H7 (cell line): ENCODE measurements around the gene ACOT13. TPM values are rescaled to one million over a fixed set of nuclear protein-coding genes. Genes with fewer than 3 reads are reported as not detected.
"Not testable (repeated sequence)": the region's sequence is repeated elsewhere in the genome, so short reads cannot be mapped to it uniquely, and the experiment has no call there.

ENCODE experiments used
- DNase-seq: peaks from one replicate; pipeline ENCODE4 v3.0.0; 2012
- H3K27me3 ChIP-seq: 2 replicates; pipeline ENCODE4 v1.6.0; 2011; ENCODE audit warnings: mild to moderate bottlenecking, low read length; ENCODE audit not compliant: control insufficient read depth, insufficient read depth
- H3K36me3 ChIP-seq: replicated peaks from 2 replicates; pipeline ENCODE4 v1.5.1; 2011; ENCODE audit warnings: low read length; ENCODE audit not compliant: control insufficient read depth, insufficient read depth
- H3K4me3 ChIP-seq: 2 replicates; pipeline ENCODE4 v1.5.1; 2011; ENCODE audit warnings: low read depth, mild to moderate bottlenecking, control low read depth, low read length, moderate library complexity; ENCODE audit not compliant: insufficient read depth
- total RNA-seq: library from RNA; depleted of rRNA; stranded (reverse); fragments of >200 nt; shearing (Covaris generic); gene quantifications from 2 replicates; pipeline ENCODE4 v1.2.3, GENCODE V29; 2014; rRNA removed

ACOT13 gene
- 6.7 and 12.4 TPM in 2 replicates for total RNA-seq

GRCh38 chr6:24666641-24667377 is at the start of gene ACOT13, which contains the start of gene TDP2:
Gene ACOT13, plus strand, starts transcription at chr6:24667077. Its CDS starts 187 bp downstream, at chr6:24667264.
Gene TDP2, minus strand, starts transcription at chr6:24666899. Its CDS starts 37 bp downstream, at chr6:24666862.
- Histone ChIP-seq H3K27me3 (no peaks in the 10 kb centered on the region), H3K36me3 (peaks cover 4% of the 10 kb centered on the region), H3K4me3 (peak within 1 kb of the TSS; percentile 99)
- peak; percentile 95 for DNase-seq

DNA sequence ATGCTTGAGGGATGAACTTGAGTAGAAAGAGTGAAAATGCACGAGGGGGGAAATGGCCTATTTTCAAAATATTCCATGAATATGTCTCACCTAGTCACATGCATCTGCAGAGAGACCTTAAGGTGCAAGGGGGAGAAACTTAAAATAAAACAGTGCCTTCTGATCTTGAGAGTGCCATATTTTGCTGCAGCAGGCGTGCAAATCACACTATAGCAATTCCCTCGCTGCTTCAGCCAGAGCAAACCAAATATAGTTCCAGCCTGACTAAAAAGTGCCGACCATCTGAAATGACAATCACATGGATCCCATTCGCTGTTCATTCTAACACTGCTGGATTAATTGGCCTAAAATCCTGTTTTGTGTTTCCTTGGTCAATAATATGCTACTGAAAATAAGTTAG is 47.2 kb upstream of the ACOT13 start:
- DNase-seq: no peak
- H3K27me3 ChIP-seq: no peaks in the 10 kb centered on the region
- no peak overlapping the region for H3K4me3 ChIP-seq
- no peaks in the 10 kb centered on the region for H3K36me3 ChIP-seq

- no peak for DNase-seq
- no peak overlapping the region for H3K4me3 ChIP-seq
- H3K27me3 ChIP-seq: no peaks in the 10 kb centered on the region
- no peaks in the 10 kb centered on the region for H3K36me3 ChIP-seq
These were observed 46.2 kb upstream of the ACOT13 start for GRCh38 chr6:24620637-24621036.

DNA sequence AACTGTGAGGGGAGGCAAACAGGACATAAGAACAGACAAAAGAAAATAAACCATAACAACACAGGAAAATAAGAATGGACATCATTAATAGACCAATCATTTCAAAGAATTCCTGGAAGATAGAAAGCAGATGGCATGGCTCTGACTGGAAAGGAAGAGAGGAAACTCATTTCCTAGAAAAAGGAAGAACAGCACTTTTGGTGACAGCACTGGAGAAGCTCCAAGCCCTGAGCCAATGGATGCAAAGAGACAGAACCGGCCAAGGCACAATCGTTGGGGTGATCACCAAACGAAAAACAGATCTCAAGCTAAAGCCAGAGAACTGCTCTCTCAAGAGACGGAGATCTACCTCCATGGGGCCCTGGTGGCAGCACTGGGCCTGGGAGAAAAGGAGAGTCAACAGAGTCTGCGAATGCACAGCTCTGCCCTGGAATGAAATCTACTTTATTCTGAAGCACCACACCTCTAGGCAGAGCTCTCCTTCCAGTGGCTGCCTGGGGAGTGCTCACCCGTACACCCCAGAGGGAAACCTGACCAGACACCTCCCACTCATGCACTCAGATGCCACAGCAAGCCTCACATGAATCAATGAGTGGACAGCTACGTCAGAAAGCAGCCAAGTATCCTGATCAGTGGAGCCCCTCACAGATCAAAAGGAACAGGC is 45.1 kb upstream of the ACOT13 start:
- Histone ChIP-seq H3K27me3 (no peaks in the 10 kb centered on the region), H3K4me3 (no peak overlapping the region), H3K36me3 (no peaks in the 10 kb centered on the region)
- no peak for DNase-seq

DNA sequence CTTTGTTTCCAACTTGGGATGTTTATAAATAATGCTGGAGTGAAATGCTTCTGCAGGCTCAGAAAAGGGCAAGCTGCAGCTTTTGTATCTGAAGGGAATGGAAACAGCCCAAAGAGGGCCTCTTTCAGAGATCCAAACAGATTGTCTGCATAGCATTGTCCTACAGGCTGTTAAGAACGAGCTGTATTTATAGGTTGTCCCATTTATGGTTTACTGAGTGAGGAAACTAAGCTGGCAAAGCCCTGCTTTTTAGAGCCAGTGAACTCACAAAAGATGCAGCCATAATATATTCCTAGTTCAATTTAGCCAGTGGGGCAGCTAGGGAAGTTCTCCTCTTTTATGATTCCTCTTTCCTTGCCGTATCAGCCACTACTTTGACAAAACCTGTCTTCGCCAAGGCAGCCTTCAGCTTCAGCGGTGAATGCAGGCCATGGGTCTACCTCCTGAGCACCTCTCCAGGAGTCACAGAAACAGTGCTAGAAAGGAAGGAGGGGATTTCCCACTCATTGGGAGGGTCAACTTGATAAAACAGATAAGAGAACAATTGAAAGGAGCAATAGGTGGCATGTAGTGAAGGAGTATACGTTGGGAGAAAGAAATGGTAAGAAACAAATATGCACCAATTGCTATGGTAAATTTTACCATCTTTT is 35.9 kb upstream of the ACOT13 start:
- DNase-seq: peak; percentile 47
- Histone ChIP-seq H3K36me3 (no peaks in the 10 kb centered on the region), H3K27me3 (no peaks in the 10 kb centered on the region), H3K4me3 (no peak overlapping the region)

DNA sequence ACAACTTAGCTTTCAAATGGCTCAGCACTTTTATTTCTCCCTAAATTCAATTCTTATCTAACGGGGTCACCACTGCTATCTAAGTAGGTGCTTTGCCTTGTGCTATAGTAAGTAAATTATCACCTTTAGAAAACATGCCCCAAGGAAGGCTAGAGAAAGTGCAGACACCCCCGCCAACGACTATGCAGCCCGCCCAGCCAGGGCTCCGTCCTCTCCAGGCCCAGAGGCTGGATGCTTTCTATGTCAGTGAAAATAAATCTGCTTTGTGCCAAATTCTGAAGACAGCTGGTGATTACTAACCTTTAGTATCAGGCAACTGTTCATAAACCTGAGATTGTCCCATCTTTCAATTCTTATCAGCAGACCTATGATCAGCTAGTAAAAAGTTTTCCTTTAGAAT is 35.2 kb upstream of the ACOT13 start:
- no peak for DNase-seq
- Histone ChIP-seq H3K36me3 (no peaks in the 10 kb centered on the region), H3K4me3 (no peak overlapping the region), H3K27me3 (no peaks in the 10 kb centered on the region)

DNA sequence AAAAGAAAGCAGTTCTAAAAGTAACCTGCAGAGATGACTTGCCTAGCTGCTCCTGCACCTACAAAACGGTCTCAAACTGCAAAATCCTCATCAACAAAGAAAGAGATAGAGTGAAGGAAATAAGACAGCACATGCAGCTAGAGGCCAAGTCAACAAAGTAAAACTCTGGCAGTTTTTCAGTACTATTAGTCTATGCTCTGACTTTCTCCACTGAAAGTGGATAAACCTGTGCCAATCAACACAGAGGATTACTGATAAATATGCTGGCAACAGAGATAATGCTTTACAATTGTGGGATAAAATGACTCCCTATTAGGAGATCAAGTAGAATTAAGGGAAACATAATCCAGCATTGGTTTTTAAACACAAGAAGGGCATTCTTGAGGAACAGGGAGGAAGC is 34.3 kb upstream of the ACOT13 start:
- H3K36me3 ChIP-seq: no peaks in the 10 kb centered on the region
- H3K4me3 ChIP-seq: no peak overlapping the region
- no peaks in the 10 kb centered on the region for H3K27me3 ChIP-seq
- no peak for DNase-seq

DNA sequence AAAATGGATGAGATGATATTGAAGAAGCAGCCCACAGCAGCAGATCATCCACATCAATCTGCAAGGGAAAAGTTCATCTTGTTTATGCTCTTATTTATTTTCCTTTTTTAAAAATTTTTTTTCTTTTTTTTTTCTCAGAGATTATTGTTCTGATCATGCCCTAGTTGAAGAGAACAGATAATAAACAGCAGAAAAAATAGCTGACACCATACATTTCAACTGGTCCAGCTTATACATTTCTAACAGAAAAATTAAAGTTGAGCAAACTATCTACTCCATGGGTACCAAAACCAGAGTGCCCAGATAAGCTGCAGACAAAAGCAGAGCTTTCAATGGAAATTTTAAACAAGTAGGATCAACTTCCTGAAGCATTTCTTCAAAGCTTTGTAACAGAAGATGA is 30.2 kb upstream of the ACOT13 start:
- H3K4me3 ChIP-seq: no peak overlapping the region
- no peaks in the 10 kb centered on the region for H3K36me3 ChIP-seq
- no peak for DNase-seq
- H3K27me3 ChIP-seq: no peaks in the 10 kb centered on the region

- Histone ChIP-seq H3K36me3 (no peaks in the 10 kb centered on the region), H3K27me3 (peaks cover 4% of the 10 kb centered on the region; the same call in 1 of the 2 replicates), H3K4me3 (no peak overlapping the region)
- DNase-seq: no peak
These were observed 26.7 kb upstream of the ACOT13 start for GRCh38 chr6:24640166-24640565.

DNA sequence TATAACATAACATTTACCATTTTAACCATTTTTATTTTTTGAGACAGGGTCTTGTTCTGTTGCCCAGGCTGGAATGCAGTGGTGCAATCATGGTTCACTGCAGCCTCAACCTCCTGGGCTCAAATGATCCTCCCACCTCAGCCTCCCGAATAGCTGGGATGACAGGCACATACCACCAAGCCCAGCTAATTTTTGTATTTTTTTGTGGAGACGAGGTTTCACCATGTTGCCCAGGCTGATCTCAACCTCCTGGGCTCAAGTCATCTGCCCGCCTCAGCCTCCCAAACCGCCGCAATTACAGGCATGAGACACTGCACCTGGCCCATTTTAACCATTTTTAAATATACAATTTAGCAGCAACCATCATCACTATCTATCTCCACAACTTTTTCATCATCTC is 26.2 kb upstream of the ACOT13 start:
- not testable (repeated sequence) for H3K27me3 ChIP-seq, H3K4me3 ChIP-seq, DNase-seq, H3K36me3 ChIP-seq

- Histone ChIP-seq H3K36me3 (no peaks in the 10 kb centered on the region), H3K27me3 (peaks cover 6% of the 10 kb centered on the region; the same call in 1 of the 2 replicates), H3K4me3 (no peak overlapping the region)
- no peak for DNase-seq
These were observed 24.8 kb upstream of the ACOT13 start for GRCh38 chr6:24642061-24642460.

- Histone ChIP-seq H3K36me3 (no peaks in the 10 kb centered on the region), H3K27me3 (peaks cover 6% of the 10 kb centered on the region; the same call in 1 of the 2 replicates), H3K4me3 (no peak overlapping the region)
- DNase-seq: no peak
These were observed 23.0 kb upstream of the ACOT13 start for GRCh38 chr6:24643920-24644319.

DNA sequence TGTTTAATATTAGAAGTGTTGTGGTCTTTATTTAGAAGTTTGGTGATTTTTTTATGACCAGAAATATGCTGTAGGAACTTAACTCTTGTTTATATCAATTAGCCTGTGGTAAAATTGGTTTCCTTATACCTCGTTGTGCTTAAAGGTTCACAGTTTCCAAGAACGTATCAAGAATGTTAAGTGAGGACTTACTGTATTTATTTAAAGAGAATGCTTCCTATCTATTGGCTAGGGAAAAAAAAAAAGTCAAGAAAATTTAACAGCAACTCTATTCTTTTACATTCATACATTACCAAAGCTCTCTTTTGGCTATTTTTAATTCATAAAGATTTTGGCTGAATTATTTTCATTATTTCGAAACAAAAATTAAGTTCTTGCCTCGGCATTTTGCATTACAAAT is 22.5 kb upstream of the ACOT13 start:
- Histone ChIP-seq H3K4me3 (no peak overlapping the region), H3K36me3 (no peaks in the 10 kb centered on the region), H3K27me3 (peaks cover 6% of the 10 kb centered on the region; the same call in 1 of the 2 replicates)
- no peak for DNase-seq

DNA sequence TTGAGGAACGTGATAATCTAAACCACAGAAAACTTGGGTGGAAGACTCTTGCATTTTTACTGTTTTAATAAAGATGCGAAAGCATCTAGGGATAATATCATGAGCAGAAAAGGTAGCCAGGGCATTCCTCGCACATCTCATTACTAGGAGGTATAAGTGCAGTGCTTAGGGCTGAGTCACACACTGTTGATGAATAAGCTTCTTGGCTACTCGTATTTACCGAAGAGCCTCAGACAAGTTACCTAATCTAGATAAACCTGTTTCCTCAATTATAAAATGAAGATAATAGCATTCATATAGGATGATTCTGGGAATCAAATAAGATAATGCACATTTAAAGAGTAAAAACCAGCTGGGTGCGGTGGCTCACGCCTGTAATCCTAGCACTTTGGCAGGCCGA is 20.1 kb upstream of the ACOT13 start:
- H3K4me3 ChIP-seq: no peak overlapping the region
- no peak for DNase-seq
- H3K36me3 ChIP-seq: peaks cover 4% of the 10 kb centered on the region; the same call in 1 of the 2 replicates
- peaks cover 6% of the 10 kb centered on the region; the same call in 1 of the 2 replicates for H3K27me3 ChIP-seq

DNA sequence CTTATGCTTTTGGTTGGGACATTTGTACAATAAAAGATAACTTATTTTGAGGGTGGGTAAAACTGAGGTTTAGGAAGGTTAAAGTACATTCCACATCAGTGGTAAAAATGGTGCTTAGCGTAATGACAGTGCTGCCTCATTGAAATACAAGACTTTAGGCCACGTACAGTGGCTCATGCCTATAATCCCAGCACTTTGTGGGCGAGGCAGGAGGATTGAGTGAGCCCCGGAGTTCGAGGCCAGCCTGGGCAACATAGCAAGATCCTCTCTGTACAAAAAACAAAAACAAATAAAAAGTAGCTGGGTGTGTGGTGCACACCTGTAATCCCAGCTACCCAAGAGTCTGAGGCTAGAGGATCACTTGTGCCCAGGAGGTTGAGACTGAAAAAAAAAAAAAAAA is 18.6 kb upstream of the ACOT13 start:
- H3K36me3 ChIP-seq: peaks cover 4% of the 10 kb centered on the region; the same call in 1 of the 2 replicates
- DNase-seq: no peak
- no peak overlapping the region for H3K4me3 ChIP-seq
- peaks cover 6% of the 10 kb centered on the region; the same call in 1 of the 2 replicates for H3K27me3 ChIP-seq
